NCI-H510A (cell line): ENCODE data around the gene SMIM35.

ENCODE experiments used
- DNase-seq: peaks from one replicate; lab custom pipeline; 2025; lab: John Stamatoyannopoulos, UW

SMIM35 gene

GRCh38 chr11:118086913-118087768 is at the start of gene SMIM35:
Gene SMIM35 (minus strand): TSS chr11:118086963. CDS start chr11:118086757, 206 bp downstream.
- DNase-seq = no peak

GRCh38 chr11:118136341-118136740 is 49.6 kb upstream of the SMIM35 start:
- DNase-seq = no peak

- no peak for DNase-seq
These were observed 49.0 kb upstream of the SMIM35 start for GRCh38 chr11:118135796-118136165.

GRCh38 chr11:118135051-118135795 is 48.5 kb upstream of the SMIM35 start:
- no peak for DNase-seq

GRCh38 chr11:118133816-118134215 is 47.1 kb upstream of the SMIM35 start:
- no peak for DNase-seq

GRCh38 chr11:118132385-118133151 is 45.8 kb upstream of the SMIM35 start:
- no peak for DNase-seq

- no peak for DNase-seq
These were observed 42.9 kb upstream of the SMIM35 start for GRCh38 chr11:118129471-118130172.

- DNase-seq = no peak
These were observed 42.1 kb upstream of the SMIM35 start for GRCh38 chr11:118128721-118129470.

- no peak for DNase-seq
These were observed 41.5 kb upstream of the SMIM35 start for GRCh38 chr11:118128310-118128709.

- no peak for DNase-seq
These were observed 39.5 kb upstream of the SMIM35 start for GRCh38 chr11:118126082-118126838.

- DNase-seq = no peak
These were observed 38.3 kb upstream of the SMIM35 start for GRCh38 chr11:118124929-118125535.

- DNase-seq = no peak
These were observed 34.0 kb upstream of the SMIM35 start for GRCh38 chr11:118120793-118121192.

GRCh38 chr11:118117790-118118601 is 31.2 kb upstream of the SMIM35 start:
- no peak for DNase-seq

- DNase-seq = no peak
These were observed 28.3 kb upstream of the SMIM35 start for GRCh38 chr11:118115048-118115447.

GRCh38 chr11:118114266-118114665 is 27.5 kb upstream of the SMIM35 start:
- DNase-seq = no peak

GRCh38 chr11:118112711-118113430 is 26.1 kb upstream of the SMIM35 start:
- no peak for DNase-seq

- DNase-seq = no peak
These were observed 24.9 kb upstream of the SMIM35 start for GRCh38 chr11:118111744-118112035.

- no peak for DNase-seq
These were observed 24.4 kb upstream of the SMIM35 start for GRCh38 chr11:118111019-118111743.
